Epithelial cell of esophagus (primary cell): ENCODE measurements around the gene LYRM4.

Source experiments
- DNase-seq: peaks from one replicate; pipeline ENCODE4 v3.0.0; 2010; ENCODE audit warnings: low read depth
- H3K4me3 ChIP-seq: 2 replicates; pipeline ENCODE4 v1.5.1; 2011; ENCODE audit warnings: mild to moderate bottlenecking, low read length, control low read depth
- CTCF ChIP-seq: IDR thresholded peaks from 2 replicates; pipeline ENCODE4 v1.5.1; 2011; ENCODE audit warnings: low read depth, mild to moderate bottlenecking, low read length, control low read depth, inconsistent platforms; ENCODE audit not compliant: insufficient read depth; ENCODE audit errors: missing control alignments

LYRM4 gene

GRCh38 chr6:5093231-5094015 lies 167.3 kb downstream of the LYRM4 start:
- no peak overlapping the region for H3K4me3 ChIP-seq
- no peak for DNase-seq
- TF ChIP-seq CTCF: no peak

GRCh38 chr6:5091210-5092069 lies 169.3 kb downstream of the LYRM4 start:
- DNase-seq: no peak
- no peak overlapping the region for H3K4me3 ChIP-seq
- TF ChIP-seq CTCF: no peak

GRCh38 chr6:5090603-5091002 lies 170.1 kb downstream of the LYRM4 start:
- H3K4me3 ChIP-seq: no peak overlapping the region
- no peak for TF ChIP-seq CTCF
- DNase-seq: no peak

- no peak for TF ChIP-seq CTCF
- no peak for DNase-seq
- H3K4me3 ChIP-seq: no peak overlapping the region
Measured at GRCh38 chr6:5089481-5090438, 171.0 kb downstream of the LYRM4 start.

- no peak for DNase-seq
- no peak for TF ChIP-seq CTCF
- H3K4me3 ChIP-seq: no peak overlapping the region
Measured at GRCh38 chr6:5088780-5089179, 172.0 kb downstream of the LYRM4 start.

- H3K4me3 ChIP-seq: no peak overlapping the region
- TF ChIP-seq CTCF: no peak
- no peak for DNase-seq
Measured at GRCh38 chr6:5087389-5087788, 173.4 kb downstream of the LYRM4 start.
